ENCODE results near the gene CNTLN.

CNTLN gene

GRCh38 chr9:17470036-17470813 lies 335.4 kb downstream of the CNTLN start:
- WGBS, 2 experiments (ENCODE audit: insufficient coverage in 2 of 2) = 94 to 95% methylated on average over 2 of the region's 5 CpGs
- no peak overlapping the region for H3K4me3 ChIP-seq (ENCODE audit: extremely low read depth, insufficient read depth, low read length, poor library complexity, severe bottlenecking)
- no peak overlapping the region for H3K27ac ChIP-seq (ENCODE audit: low read depth, low read length, severe bottlenecking)
- no peaks in the 10 kb centered on the region for H3K9me3 ChIP-seq (ENCODE audit: control insufficient read depth, low read length)
- H3K36me3 ChIP-seq (ENCODE audit: control insufficient read depth, insufficient read depth, low read length) = no peaks in the 10 kb centered on the region
- no peaks in the 10 kb centered on the region for H3K4me1 ChIP-seq (ENCODE audit: control insufficient read depth, insufficient read depth, low read length, poor library complexity, severe bottlenecking)

GRCh38 chr9:17472126-17472525 lies 337.3 kb downstream of the CNTLN start:
- 100% methylated on average over 1 of the region's 2 CpGs; no CpG with 5 or more reads in 1 of the 2 experiments for WGBS, 2 experiments (ENCODE audit: insufficient coverage in 2 of 2)
- no peaks in the 10 kb centered on the region for H3K36me3 ChIP-seq (ENCODE audit: control insufficient read depth, insufficient read depth, low read length)
- no peak overlapping the region for H3K4me3 ChIP-seq (ENCODE audit: extremely low read depth, insufficient read depth, low read length, poor library complexity, severe bottlenecking)
- H3K9me3 ChIP-seq (ENCODE audit: control insufficient read depth, low read length) = no peaks in the 10 kb centered on the region
- no peaks in the 10 kb centered on the region for H3K4me1 ChIP-seq (ENCODE audit: control insufficient read depth, insufficient read depth, low read length, poor library complexity, severe bottlenecking)
- H3K27ac ChIP-seq (ENCODE audit: low read depth, low read length, severe bottlenecking) = no peak overlapping the region

GRCh38 chr9:17476401-17476800 lies 341.6 kb downstream of the CNTLN start:
- no peaks in the 10 kb centered on the region for H3K4me1 ChIP-seq (ENCODE audit: control insufficient read depth, insufficient read depth, low read length, poor library complexity, severe bottlenecking)
- H3K4me3 ChIP-seq (ENCODE audit: extremely low read depth, insufficient read depth, low read length, poor library complexity, severe bottlenecking) = no peak overlapping the region
- H3K9me3 ChIP-seq (ENCODE audit: control insufficient read depth, low read length) = no peaks in the 10 kb centered on the region
- no peaks in the 10 kb centered on the region for H3K36me3 ChIP-seq (ENCODE audit: control insufficient read depth, insufficient read depth, low read length)
- H3K27ac ChIP-seq (ENCODE audit: low read depth, low read length, severe bottlenecking) = no peak overlapping the region

GRCh38 chr9:17477816-17478215 lies 343.0 kb downstream of the CNTLN start:
- H3K36me3 ChIP-seq (ENCODE audit: control insufficient read depth, insufficient read depth, low read length) = no peaks in the 10 kb centered on the region
- H3K4me1 ChIP-seq (ENCODE audit: control insufficient read depth, insufficient read depth, low read length, poor library complexity, severe bottlenecking) = no peaks in the 10 kb centered on the region
- H3K4me3 ChIP-seq (ENCODE audit: extremely low read depth, insufficient read depth, low read length, poor library complexity, severe bottlenecking) = no peak overlapping the region
- no peaks in the 10 kb centered on the region for H3K9me3 ChIP-seq (ENCODE audit: control insufficient read depth, low read length)
- no peak overlapping the region for H3K27ac ChIP-seq (ENCODE audit: low read depth, low read length, severe bottlenecking)

- 94 to 100% methylated on average over 2 to 4 of the region's 4 CpGs for WGBS, 2 experiments (ENCODE audit: insufficient coverage in 2 of 2)
- Histone ChIP-seq H3K9me3 (ENCODE audit: control insufficient read depth, low read length) (no peaks in the 10 kb centered on the region), H3K4me3 (ENCODE audit: extremely low read depth, insufficient read depth, low read length, poor library complexity, severe bottlenecking) (no peak overlapping the region), H3K27ac (ENCODE audit: low read depth, low read length, severe bottlenecking) (no peak overlapping the region), H3K4me1 (ENCODE audit: control insufficient read depth, insufficient read depth, low read length, poor library complexity, severe bottlenecking) (no peaks in the 10 kb centered on the region), H3K36me3 (ENCODE audit: control insufficient read depth, insufficient read depth, low read length) (no peaks in the 10 kb centered on the region)
Observed at GRCh38 chr9:17480966-17481365, 346.1 kb downstream of the CNTLN start.

GRCh38 chr9:17481565-17481964 lies 346.7 kb downstream of the CNTLN start:
- no peaks in the 10 kb centered on the region for H3K4me1 ChIP-seq (ENCODE audit: control insufficient read depth, insufficient read depth, low read length, poor library complexity, severe bottlenecking)
- H3K9me3 ChIP-seq (ENCODE audit: control insufficient read depth, low read length) = no peaks in the 10 kb centered on the region
- H3K4me3 ChIP-seq (ENCODE audit: extremely low read depth, insufficient read depth, low read length, poor library complexity, severe bottlenecking) = no peak overlapping the region
- H3K36me3 ChIP-seq (ENCODE audit: control insufficient read depth, insufficient read depth, low read length) = no peaks in the 10 kb centered on the region
- H3K27ac ChIP-seq (ENCODE audit: low read depth, low read length, severe bottlenecking) = no peak overlapping the region

GRCh38 chr9:17484906-17485305 lies 350.1 kb downstream of the CNTLN start:
- Histone ChIP-seq H3K27ac (ENCODE audit: low read depth, low read length, severe bottlenecking) (no peak overlapping the region), H3K9me3 (ENCODE audit: control insufficient read depth, low read length) (no peaks in the 10 kb centered on the region), H3K36me3 (ENCODE audit: control insufficient read depth, insufficient read depth, low read length) (no peaks in the 10 kb centered on the region), H3K4me1 (ENCODE audit: control insufficient read depth, insufficient read depth, low read length, poor library complexity, severe bottlenecking) (no peaks in the 10 kb centered on the region), H3K4me3 (ENCODE audit: extremely low read depth, insufficient read depth, low read length, poor library complexity, severe bottlenecking) (no peak overlapping the region)
- WGBS, 2 experiments (ENCODE audit: insufficient coverage in 2 of 2) = 100% methylated on average over 1 of the region's 3 CpGs; no CpG with 5 or more reads in 1 of the 2 experiments

- no peaks in the 10 kb centered on the region for H3K4me1 ChIP-seq (ENCODE audit: control insufficient read depth, insufficient read depth, low read length, poor library complexity, severe bottlenecking)
- no peaks in the 10 kb centered on the region for H3K36me3 ChIP-seq (ENCODE audit: control insufficient read depth, insufficient read depth, low read length)
- no peak overlapping the region for H3K4me3 ChIP-seq (ENCODE audit: extremely low read depth, insufficient read depth, low read length, poor library complexity, severe bottlenecking)
- no peak overlapping the region for H3K27ac ChIP-seq (ENCODE audit: low read depth, low read length, severe bottlenecking)
- no peaks in the 10 kb centered on the region for H3K9me3 ChIP-seq (ENCODE audit: control insufficient read depth, low read length)
- WGBS, 2 experiments (ENCODE audit: insufficient coverage in 2 of 2) = no CpG with 5 or more reads among the region's 1 CpG
Observed at GRCh38 chr9:17486396-17486795, 351.6 kb downstream of the CNTLN start.

GRCh38 chr9:17487467-17487866 lies 352.6 kb downstream of the CNTLN start:
- no peaks in the 10 kb centered on the region for H3K36me3 ChIP-seq (ENCODE audit: control insufficient read depth, insufficient read depth, low read length)
- WGBS, 2 experiments (ENCODE audit: insufficient coverage in 2 of 2) = 100% methylated on average over 2 of the region's 6 CpGs
- H3K9me3 ChIP-seq (ENCODE audit: control insufficient read depth, low read length) = no peaks in the 10 kb centered on the region
- no peak overlapping the region for H3K27ac ChIP-seq (ENCODE audit: low read depth, low read length, severe bottlenecking)
- no peaks in the 10 kb centered on the region for H3K4me1 ChIP-seq (ENCODE audit: control insufficient read depth, insufficient read depth, low read length, poor library complexity, severe bottlenecking)
- no peak overlapping the region for H3K4me3 ChIP-seq (ENCODE audit: extremely low read depth, insufficient read depth, low read length, poor library complexity, severe bottlenecking)

GRCh38 chr9:17488662-17489061 lies 353.8 kb downstream of the CNTLN start:
- WGBS, 2 experiments (ENCODE audit: insufficient coverage in 2 of 2) = no CpG with 5 or more reads among the region's 2 CpGs
- Histone ChIP-seq H3K27ac (ENCODE audit: low read depth, low read length, severe bottlenecking) (no peak overlapping the region), H3K4me3 (ENCODE audit: extremely low read depth, insufficient read depth, low read length, poor library complexity, severe bottlenecking) (no peak overlapping the region), H3K36me3 (ENCODE audit: control insufficient read depth, insufficient read depth, low read length) (no peaks in the 10 kb centered on the region), H3K9me3 (ENCODE audit: control insufficient read depth, low read length) (no peaks in the 10 kb centered on the region), H3K4me1 (ENCODE audit: control insufficient read depth, insufficient read depth, low read length, poor library complexity, severe bottlenecking) (no peaks in the 10 kb centered on the region)

GRCh38 chr9:17490110-17490509 lies 355.3 kb downstream of the CNTLN start:
- WGBS, 2 experiments (ENCODE audit: insufficient coverage in 2 of 2) = 94% methylated on average over 1 of the region's 1 CpG; no CpG with 5 or more reads in 1 of the 2 experiments
- Histone ChIP-seq H3K9me3 (ENCODE audit: control insufficient read depth, low read length) (no peaks in the 10 kb centered on the region), H3K4me1 (ENCODE audit: control insufficient read depth, insufficient read depth, low read length, poor library complexity, severe bottlenecking) (no peaks in the 10 kb centered on the region), H3K4me3 (ENCODE audit: extremely low read depth, insufficient read depth, low read length, poor library complexity, severe bottlenecking) (no peak overlapping the region), H3K27ac (ENCODE audit: low read depth, low read length, severe bottlenecking) (no peak overlapping the region), H3K36me3 (ENCODE audit: control insufficient read depth, insufficient read depth, low read length) (no peaks in the 10 kb centered on the region)
